ENCODE measurements around the gene BCL2L12. TPM values are rescaled to one million over a fixed set of nuclear protein-coding genes. Genes with fewer than 3 reads are reported as not detected.

The BCL2L12 gene
- total RNA-seq, 1 experiment from 2014 or later: 145 TPM

GRCh38 chr19:49691243-49692146 lies 25.8 kb downstream of the BCL2L12 start:
- Histone ChIP-seq H2BK120ac (ENCODE audit: low read depth, low read length, poor library complexity, severe bottlenecking) (no peak overlapping the region), H3K4me2 (ENCODE audit: insufficient read depth, insufficient read length, low read length) (peak overlapping the region; percentile 98), H2BK15ac (ENCODE audit: low read depth, low read length) (no peak overlapping the region), H3K4ac (ENCODE audit: low read depth, low read length) (no peak overlapping the region), H4K8ac (replicated peaks; ENCODE audit: insufficient read length, low read depth, low read length) (no peak overlapping the region), H3K14ac (ENCODE audit: insufficient read depth, low read length) (no peak overlapping the region), H3K79me2 (ENCODE audit: insufficient read depth, low read length) (no peaks in the 10 kb centered on the region), H3K79me1 (ENCODE audit: insufficient read depth, low read depth, low read length, poor library complexity, severe bottlenecking) (no peaks in the 10 kb centered on the region), H4K91ac (ENCODE audit: insufficient read length, low read depth, low read length) (no peak overlapping the region), H3K18ac (ENCODE audit: insufficient read length, low read depth, low read length) (no peak overlapping the region), H3K56ac (ENCODE audit: insufficient read length, low read depth, low read length) (no peak overlapping the region), H3K27ac (ENCODE audit: insufficient read length, low read depth, low read length) (no peak overlapping the region), H4K5ac (ENCODE audit: insufficient read length, low read depth, low read length) (no peak overlapping the region), H3K27me3 (ENCODE audit: insufficient read depth, low read length) (no peaks in the 10 kb centered on the region), H2AFZ (ENCODE audit: low read length) (peak overlapping the region; percentile 56), H2BK20ac (ENCODE audit: low read depth, low read length, poor library complexity, severe bottlenecking) (no peak overlapping the region), H3T11ph (ENCODE audit: low read length) (no peak overlapping the region), H3K23ac (ENCODE audit: insufficient read length, low read depth, low read length) (no peak overlapping the region), H3K9ac (ENCODE audit: extremely low read depth, insufficient read length, low read length) (peak overlapping the region; percentile 3), H2BK5ac (ENCODE audit: insufficient read length, low read length) (no peak overlapping the region), H3K9me3 (ENCODE audit: control insufficient read depth, low read depth, low read length) (no peaks in the 10 kb centered on the region), H2AK5ac (ENCODE audit: insufficient read length, low read length) (no peak overlapping the region), H4K20me1 (ENCODE audit: control insufficient read depth, insufficient read depth, insufficient read length) (no peaks in the 10 kb centered on the region), H3K23me2 (ENCODE audit: insufficient read length, low read depth, low read length, poor library complexity, severe bottlenecking) (peaks cover 19% of the 10 kb centered on the region), H3K4me1 (ENCODE audit: insufficient read depth, low read length) (peaks cover 10% of the 10 kb centered on the region; the same call in 1 of the 2 replicates), H2BK12ac (ENCODE audit: insufficient read length, low read depth, low read length) (no peak overlapping the region)
- Mint-ChIP-seq H3K27me3 (ENCODE audit: low read depth) (no peaks in the 10 kb centered on the region; the same call in 1 of the 2 replicates), H3K4me1 (peaks cover 21 to 40% of the 10 kb centered on the region in 2 experiments), H3K27ac (peak overlapping the region; percentile 92 to 97 (median 97)), H3K36me3 (ENCODE audit: insufficient read depth in 1 of 3, low read depth in 3 of 3) (peaks cover 17 to 41% (median 34%) of the 10 kb centered on the region in 3 experiments; a peak in 6 of 7 replicates), H3K4me3 (peak overlapping the region; percentile 83 to 98), H3K9me3 (peaks cover 0 to 3% of the 10 kb centered on the region in 2 experiments; a peak in 1 of 5 replicates)
- no peak for TF ChIP-seq CTCF (conservative IDR thresholded peaks at IDR 0.05)
- peak; percentile 78 for DNase-seq
- WGBS (ENCODE audit: extremely low coverage, insufficient read length, low lambda C conversion rate): no CpG with 5 or more reads among the region's 39 CpGs
